Activated T-helper 2 cell treated with anti-CD3 and anti-CD28 coated beads, Interferon-gamma antibody, Interleukin-2, Interleukin-4, amounts not matched to agents 10 μg/mL and 5 μg/mL and 100 μg/mL, durations not matched to agents 14 hours and 24 hours and 36 hours (primary cell): Measurements from ENCODE around the gene GINS1. TPM values are rescaled to one million over a fixed set of nuclear protein-coding genes. Genes with fewer than 3 reads are reported as not detected.
"Not testable (repeated sequence)": the region's sequence is repeated elsewhere in the genome, so short reads cannot be mapped to it uniquely, and the experiment has no call there.

ENCODE experiments used
- DNase-seq: peaks from one replicate; pipeline ENCODE4 v3.0.0; 2021; ENCODE audit warnings: low spot score
- H3K27ac Mint-ChIP-seq: one replicate; pipeline ENCODE4 v1.8.0; 2021; ENCODE audit warnings: mixed read lengths
- H3K27me3 Mint-ChIP-seq: one replicate; pipeline ENCODE4 v1.8.0; 2021; ENCODE audit warnings: low read depth, mixed read lengths
- H3K36me3 Mint-ChIP-seq: one replicate; pipeline ENCODE4 v1.8.0; 2021; ENCODE audit warnings: low read depth, mixed read lengths
- H3K4me1 Mint-ChIP-seq: one replicate; pipeline ENCODE4 v1.8.0; 2021; ENCODE audit warnings: low read depth, mixed read lengths
- H3K4me3 Mint-ChIP-seq: one replicate; pipeline ENCODE4 v1.8.0; 2021; ENCODE audit warnings: low read depth, mild to moderate bottlenecking, moderate library complexity, mixed read lengths
- H3K9me3 Mint-ChIP-seq: one replicate; pipeline ENCODE4 v1.8.0; 2021; ENCODE audit warnings: mixed read lengths
- intact Hi-C: fragments of 100-400 bp; cut with micrococcal nuclease; formaldehyde crosslinking; loops from one replicate; pipeline ENCODE4 v1.15.1; 2023
- total RNA-seq: library from RNA; stranded (reverse); gene quantifications from 2 replicates; pipeline ENCODE4 v1.2.3, GENCODE V29; 2022

Gene GINS1
- total RNA-seq, 1 donor from 2014 or later, result 36.3 TPM

DNA sequence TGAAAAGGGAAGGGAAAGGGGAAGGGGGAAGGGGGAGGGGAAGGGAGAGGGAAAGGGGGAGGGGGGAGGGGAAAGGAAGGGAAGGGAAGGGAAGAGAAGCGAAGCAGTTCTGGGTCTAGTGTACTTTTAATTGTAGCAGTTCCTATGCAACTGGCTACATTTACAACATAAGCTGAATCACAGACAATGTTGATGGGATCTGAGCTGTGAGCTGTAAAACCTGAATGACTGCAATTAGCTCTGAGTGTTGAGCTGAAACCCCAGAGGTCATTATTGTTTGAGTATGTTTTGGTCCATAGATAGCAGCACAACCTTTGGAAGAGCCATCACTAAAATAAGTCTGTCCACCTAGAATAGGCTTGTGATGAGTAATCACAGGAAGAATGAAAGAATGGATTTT lies 9.7 kb upstream of the GINS1 start:
- DNase-seq, result no peak
- intact Hi-C loops, result loop anchor here (2.0 to 10.0 kb wide), 2 partner anchors 87 to 227 kb away; partner anchors contain the start of gene NANP
- Mint-ChIP-seq H3K36me3 (no peaks in the 10 kb centered on the region), H3K9me3 (peaks cover 11% of the 10 kb centered on the region), H3K27me3 (peaks cover 9% of the 10 kb centered on the region), H3K4me3 (no peak overlapping the region), H3K27ac (no peak overlapping the region), H3K4me1 (peaks cover 5% of the 10 kb centered on the region)

DNA sequence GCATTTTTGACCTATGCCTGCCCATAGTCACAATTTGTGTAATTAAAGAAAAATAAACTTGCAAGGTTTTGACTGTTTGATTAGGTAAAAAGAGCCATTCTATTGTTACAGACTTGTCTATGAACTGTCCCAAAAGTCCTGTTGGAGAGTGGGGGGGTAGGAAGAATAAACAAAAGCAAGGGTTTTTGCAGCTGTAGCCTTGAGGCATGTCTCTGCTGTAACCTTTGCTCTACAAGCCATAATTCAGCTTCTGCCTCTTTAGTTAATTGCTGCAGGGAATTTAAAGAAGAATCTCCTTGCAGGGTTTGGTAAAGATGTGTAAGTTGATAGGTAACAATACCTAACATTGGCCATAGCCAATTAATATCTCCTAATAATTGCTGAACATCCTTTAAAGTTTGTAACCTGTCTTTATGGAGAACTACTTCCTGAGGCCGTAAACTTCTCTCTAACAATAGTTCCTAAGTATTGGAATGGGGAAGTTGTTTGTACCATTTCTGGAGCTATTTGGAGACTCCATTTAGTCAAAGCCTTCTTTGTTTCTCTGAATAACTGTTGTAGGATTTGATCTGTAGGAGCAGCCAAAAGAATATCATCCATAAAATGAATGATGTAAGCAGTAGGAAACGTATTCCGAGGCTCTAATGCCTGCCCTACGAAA lies 9.0 kb upstream of the GINS1 start:
- H3K36me3 Mint-ChIP-seq, result peaks cover 4% of the 10 kb centered on the region
- peaks cover 5% of the 10 kb centered on the region for H3K4me1 Mint-ChIP-seq
- DNase-seq, result no peak
- peaks cover 9% of the 10 kb centered on the region for H3K27me3 Mint-ChIP-seq
- no peak overlapping the region for H3K4me3 Mint-ChIP-seq
- H3K27ac Mint-ChIP-seq, result no peak overlapping the region
- intact Hi-C loops, result loop anchor here (2.0 to 10.0 kb wide), 2 partner anchors 88 to 226 kb away; partner anchors contain the start of gene NANP
- peaks cover 15% of the 10 kb centered on the region for H3K9me3 Mint-ChIP-seq

DNA sequence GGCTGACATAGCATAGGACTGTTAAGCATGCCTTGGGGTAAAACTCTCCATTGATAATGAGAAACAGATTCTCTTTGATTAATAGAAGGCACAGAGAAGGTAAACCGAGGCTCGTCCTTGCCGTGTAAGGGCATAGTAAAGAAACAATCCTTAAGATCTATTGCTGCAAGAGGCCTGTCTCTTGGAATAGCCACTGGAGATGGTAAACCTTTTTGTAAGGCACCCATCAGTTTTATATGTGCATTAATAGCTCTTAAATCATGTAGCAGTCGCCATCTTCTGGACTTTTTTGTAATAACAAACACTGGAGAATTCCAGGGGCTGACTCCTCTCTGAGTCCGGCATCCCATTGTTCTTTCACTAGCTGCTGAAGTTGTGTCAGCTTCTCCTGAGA lies 8.4 kb upstream of the GINS1 start:
- peaks cover 5% of the 10 kb centered on the region for H3K36me3 Mint-ChIP-seq
- H3K4me1 Mint-ChIP-seq, result peaks cover 5% of the 10 kb centered on the region
- peaks cover 18% of the 10 kb centered on the region for H3K9me3 Mint-ChIP-seq
- H3K27ac Mint-ChIP-seq, result no peak overlapping the region
- peaks cover 9% of the 10 kb centered on the region for H3K27me3 Mint-ChIP-seq
- H3K4me3 Mint-ChIP-seq, result no peak overlapping the region
- intact Hi-C loops, result loop anchor here (2.0 to 10.0 kb wide), 2 partner anchors 88 to 226 kb away; partner anchors contain the start of gene NANP
- DNase-seq, result no peak

DNA sequence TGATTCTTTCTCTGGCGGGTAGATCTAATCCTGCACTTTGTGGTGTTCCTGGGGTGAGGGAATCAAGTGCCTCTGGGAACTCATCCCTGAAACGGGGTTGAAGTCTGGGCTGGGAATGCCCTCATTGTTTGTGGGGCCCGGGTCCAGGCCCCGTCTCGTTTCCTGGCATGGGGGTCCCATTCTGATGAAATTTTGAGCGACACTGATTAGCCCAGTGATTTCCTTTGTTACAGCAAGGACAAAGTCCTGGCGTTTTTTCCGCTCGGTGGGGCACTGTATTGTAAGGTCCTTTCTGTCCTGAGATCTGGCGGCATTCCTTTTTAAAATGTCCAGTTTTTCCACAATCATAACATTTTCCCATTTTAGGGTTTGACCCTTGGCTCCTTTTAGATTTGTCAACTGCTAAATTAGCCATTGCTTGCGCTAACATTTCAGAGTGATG lies 7.2 kb upstream of the GINS1 start:
- H3K4me3 Mint-ChIP-seq, intact Hi-C loops, H3K27me3 Mint-ChIP-seq, H3K4me1 Mint-ChIP-seq, H3K27ac Mint-ChIP-seq, DNase-seq, H3K36me3 Mint-ChIP-seq: not testable (repeated sequence)
- peaks cover 24% of the 10 kb centered on the region for H3K9me3 Mint-ChIP-seq

DNA sequence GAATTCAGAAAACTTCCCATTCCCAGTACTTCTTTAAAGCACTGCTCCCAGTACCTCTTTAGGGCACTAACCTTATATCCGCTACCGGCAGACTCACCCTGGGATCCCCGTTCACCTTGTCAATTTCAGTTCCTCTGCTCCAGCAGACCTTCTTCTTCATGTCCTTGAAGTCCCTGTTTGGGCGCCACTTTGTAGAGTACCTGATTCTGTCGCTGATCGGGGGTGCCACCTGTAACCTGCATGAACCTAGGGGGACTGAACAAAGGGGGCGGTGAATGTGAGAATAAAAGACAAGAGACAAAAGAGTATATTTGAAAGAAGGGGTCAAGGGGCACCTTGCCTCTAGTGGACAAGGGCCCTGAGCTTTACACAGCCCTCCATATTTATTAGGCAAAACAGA lies 4.9 kb upstream of the GINS1 start:
- peaks cover 6% of the 10 kb centered on the region for H3K27me3 Mint-ChIP-seq
- peaks cover 8% of the 10 kb centered on the region for H3K4me1 Mint-ChIP-seq
- H3K9me3 Mint-ChIP-seq, result peaks cover 24% of the 10 kb centered on the region
- H3K36me3 Mint-ChIP-seq, result peaks cover 5% of the 10 kb centered on the region
- H3K4me3 Mint-ChIP-seq, result no peak overlapping the region
- H3K27ac Mint-ChIP-seq, result no peak overlapping the region
- intact Hi-C loops, result no loop called here
- DNase-seq, result no peak

DNA sequence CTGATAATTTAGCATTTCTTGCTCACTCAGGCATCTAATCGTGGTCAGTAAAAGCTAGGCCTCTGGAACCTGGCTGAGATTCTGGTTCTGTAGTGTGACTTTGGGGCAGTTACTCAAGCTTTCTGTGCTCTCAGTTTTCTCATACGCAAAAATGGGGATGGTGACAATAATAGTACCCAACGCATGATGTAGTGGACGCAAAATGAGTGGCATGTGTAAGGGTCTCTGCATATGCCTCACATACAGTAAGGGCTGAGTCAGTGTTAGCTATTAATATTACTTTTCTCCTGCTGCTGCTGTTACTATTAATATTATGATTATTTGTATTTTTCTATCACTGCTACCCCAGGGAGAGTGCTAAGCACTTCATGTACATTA lies 686 bp downstream of the GINS1 start:
- H3K9me3 Mint-ChIP-seq, result peaks cover 13% of the 10 kb centered on the region
- peaks cover 23% of the 10 kb centered on the region for H3K36me3 Mint-ChIP-seq
- peak overlapping the region; percentile 92 for H3K27ac Mint-ChIP-seq
- no peaks in the 10 kb centered on the region for H3K27me3 Mint-ChIP-seq
- peaks cover 20% of the 10 kb centered on the region for H3K4me1 Mint-ChIP-seq
- intact Hi-C loops, result loop anchor here (5.0 kb wide), 2 partner anchors 161 to 416 kb away; partner anchors contain the start of genes APMAP and PYGB
- peak overlapping the region; percentile 93 for H3K4me3 Mint-ChIP-seq
- DNase-seq, result no peak

DNA sequence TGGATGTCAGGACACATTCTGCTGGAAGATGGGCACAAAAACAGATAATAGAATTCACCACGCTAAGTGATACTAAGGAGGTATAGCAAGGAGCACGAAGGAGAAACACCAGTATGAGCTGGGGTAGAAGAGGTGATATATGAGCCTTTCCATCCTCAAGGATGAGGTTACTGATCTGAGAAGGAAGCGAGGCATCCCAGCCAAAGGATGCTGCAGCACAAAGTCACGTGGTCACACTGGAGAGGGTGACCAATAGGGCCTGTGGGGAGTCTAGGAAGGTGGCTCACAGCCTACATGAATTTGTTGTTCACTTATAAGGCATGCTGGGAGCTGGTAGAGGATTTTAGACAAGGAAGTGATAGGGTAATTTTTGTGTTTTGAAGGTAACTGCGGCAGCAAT lies 1.4 kb downstream of the GINS1 start:
- no peak for DNase-seq
- peaks cover 21% of the 10 kb centered on the region for H3K4me1 Mint-ChIP-seq
- peak overlapping the region; percentile 93 for H3K4me3 Mint-ChIP-seq
- peaks cover 23% of the 10 kb centered on the region for H3K36me3 Mint-ChIP-seq
- H3K27me3 Mint-ChIP-seq, result no peaks in the 10 kb centered on the region
- H3K9me3 Mint-ChIP-seq, result peaks cover 8% of the 10 kb centered on the region
- peak overlapping the region; percentile 25 for H3K27ac Mint-ChIP-seq
- intact Hi-C loops, result loop anchor here (5.0 kb wide), 2 partner anchors 162 to 417 kb away; partner anchors contain the start of genes APMAP and PYGB

DNA sequence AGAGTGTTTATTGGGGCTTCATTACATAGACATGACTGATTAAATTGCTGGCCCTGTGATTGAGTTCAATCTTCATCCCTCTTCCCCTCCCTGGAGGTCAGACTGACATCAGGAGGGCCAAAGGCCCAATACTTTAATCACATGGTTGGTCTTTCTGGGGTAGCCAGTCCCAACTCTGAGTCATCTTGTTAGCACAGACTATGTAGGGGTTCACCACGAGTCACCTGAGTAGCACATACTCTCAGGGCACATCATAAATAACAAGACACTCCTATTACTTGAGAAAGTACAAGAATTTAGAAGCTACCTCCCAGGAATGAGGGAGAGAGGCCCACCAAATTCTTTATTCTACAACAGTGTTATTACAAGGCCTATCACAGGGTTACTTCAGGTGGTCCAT lies 11.3 kb downstream of the GINS1 start:
- intact Hi-C loops, result no loop called here
- no peak for DNase-seq
- Mint-ChIP-seq H3K4me1 (peaks cover 1% of the 10 kb centered on the region), H3K36me3 (peaks cover 46% of the 10 kb centered on the region), H3K27me3 (no peaks in the 10 kb centered on the region), H3K27ac (no peak overlapping the region), H3K9me3 (no peaks in the 10 kb centered on the region), H3K4me3 (no peak overlapping the region)

DNA sequence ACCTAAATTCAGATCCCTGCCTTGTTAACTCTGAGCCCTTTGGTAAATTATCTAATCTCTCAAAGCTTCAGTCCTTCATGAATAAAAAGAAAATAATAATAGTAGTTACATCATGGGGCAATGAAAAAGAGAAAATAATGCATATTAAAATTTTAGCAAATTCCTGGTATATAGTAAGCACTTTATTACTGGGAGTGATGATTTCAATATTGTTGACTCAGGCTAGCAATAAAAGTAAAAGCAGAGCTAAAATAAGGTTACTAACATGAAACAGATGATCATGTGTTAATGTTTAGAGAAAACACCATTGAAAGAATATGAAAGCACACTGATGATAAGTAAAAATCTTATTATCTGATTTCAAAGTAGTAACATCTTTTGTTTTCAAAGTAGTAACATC lies 13.6 kb downstream of the GINS1 start:
- Mint-ChIP-seq H3K9me3 (no peaks in the 10 kb centered on the region), H3K27me3 (no peaks in the 10 kb centered on the region), H3K4me3 (no peak overlapping the region), H3K27ac (no peak overlapping the region), H3K36me3 (peaks cover 57% of the 10 kb centered on the region), H3K4me1 (peaks cover 12% of the 10 kb centered on the region)
- intact Hi-C loops, result no loop called here
- no peak for DNase-seq

DNA sequence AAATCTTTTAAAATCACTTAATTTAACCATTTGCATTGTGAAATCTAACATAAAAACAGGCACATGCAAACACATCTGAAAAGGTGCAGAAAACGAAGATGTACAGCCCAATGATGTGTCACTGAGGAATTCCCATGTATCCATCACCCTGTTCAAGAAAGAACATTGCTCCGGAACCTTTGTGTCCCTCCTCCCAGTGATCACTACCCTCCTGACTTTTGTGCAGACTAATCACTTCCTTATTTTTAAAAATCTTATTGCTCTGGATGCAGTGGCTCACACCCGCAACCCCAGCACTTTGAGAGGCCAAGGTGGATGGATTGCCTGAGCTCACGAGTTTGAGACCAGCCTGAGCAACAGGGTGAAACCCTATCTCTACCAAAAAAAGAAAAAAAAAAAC lies 14.6 kb downstream of the GINS1 start:
- H3K27ac Mint-ChIP-seq, result no peak overlapping the region
- intact Hi-C loops, result no loop called here
- peaks cover 60% of the 10 kb centered on the region for H3K36me3 Mint-ChIP-seq
- H3K9me3 Mint-ChIP-seq, result no peaks in the 10 kb centered on the region
- H3K4me1 Mint-ChIP-seq, result peaks cover 12% of the 10 kb centered on the region
- no peak overlapping the region for H3K4me3 Mint-ChIP-seq
- no peaks in the 10 kb centered on the region for H3K27me3 Mint-ChIP-seq
- DNase-seq, result no peak

DNA sequence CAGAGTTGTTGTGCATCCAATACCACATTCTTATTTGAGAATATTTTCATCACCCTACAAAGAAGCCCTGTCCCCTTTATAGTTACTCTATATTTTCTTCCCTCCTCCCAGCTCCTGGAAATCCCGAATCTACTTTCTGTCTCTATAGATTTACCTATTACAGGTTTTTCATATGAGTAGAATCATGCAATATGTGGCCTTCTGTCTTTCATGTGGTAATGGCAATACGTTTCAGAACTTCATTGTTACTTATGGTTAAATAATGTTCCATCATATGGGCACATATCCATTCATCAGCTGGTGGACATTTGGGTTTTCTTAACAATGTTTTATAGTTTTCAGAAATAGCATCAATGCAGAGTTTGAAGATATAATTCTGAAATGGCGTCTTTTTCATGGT lies 17.1 kb downstream of the GINS1 start:
- peaks cover 4% of the 10 kb centered on the region for H3K9me3 Mint-ChIP-seq
- no peaks in the 10 kb centered on the region for H3K27me3 Mint-ChIP-seq
- H3K36me3 Mint-ChIP-seq, result peaks cover 60% of the 10 kb centered on the region
- H3K4me3 Mint-ChIP-seq, result no peak overlapping the region
- intact Hi-C loops, result no loop called here
- H3K4me1 Mint-ChIP-seq, result peaks cover 10% of the 10 kb centered on the region
- DNase-seq, result no peak
- H3K27ac Mint-ChIP-seq, result no peak overlapping the region

DNA sequence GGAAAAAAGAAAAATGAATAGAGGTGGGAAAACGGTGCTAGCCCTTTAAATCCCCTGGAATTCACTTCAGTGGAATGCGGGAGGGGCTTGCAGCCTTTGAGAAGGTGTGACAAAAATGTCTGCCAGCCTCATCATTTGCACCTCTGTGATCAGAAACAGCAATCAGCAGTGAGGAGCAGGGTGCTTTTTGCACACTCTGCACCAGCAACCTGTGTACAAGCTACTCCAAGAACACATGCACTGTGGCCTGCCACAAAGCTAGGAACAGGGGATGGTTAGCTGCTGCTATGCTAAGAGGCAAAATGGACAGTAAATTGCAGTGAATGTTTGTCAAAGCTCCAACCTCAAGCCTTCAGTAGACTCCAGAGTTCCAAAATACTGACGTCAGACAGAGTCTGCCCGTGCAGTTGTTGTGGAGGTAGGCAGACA lies 29.7 kb downstream of the GINS1 start:
- peaks cover 4% of the 10 kb centered on the region for H3K4me1 Mint-ChIP-seq
- no peak overlapping the region for H3K27ac Mint-ChIP-seq
- intact Hi-C loops, result no loop called here
- peaks cover 48% of the 10 kb centered on the region for H3K36me3 Mint-ChIP-seq
- no peak for DNase-seq
- no peak overlapping the region for H3K4me3 Mint-ChIP-seq
- no peaks in the 10 kb centered on the region for H3K27me3 Mint-ChIP-seq
- no peaks in the 10 kb centered on the region for H3K9me3 Mint-ChIP-seq

DNA sequence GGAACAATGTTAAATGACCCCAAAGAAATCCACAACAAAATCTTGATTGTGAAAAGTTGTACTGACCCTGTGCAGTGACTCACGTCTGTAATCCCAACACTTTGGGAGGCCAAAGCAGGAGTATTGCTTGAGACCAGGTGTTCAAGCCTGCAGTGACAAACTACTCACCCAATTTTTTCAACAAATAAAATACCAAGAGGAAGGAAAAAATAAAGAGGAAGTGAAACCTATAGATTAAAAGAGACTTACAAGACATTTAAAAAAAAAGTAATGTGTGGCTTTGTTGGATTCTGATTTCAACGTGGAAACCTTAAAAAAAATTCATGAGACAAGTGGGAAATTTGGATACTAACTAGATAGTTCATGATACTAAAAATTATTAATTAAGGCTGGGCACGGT lies 31.9 kb downstream of the GINS1 start:
- peaks cover 4% of the 10 kb centered on the region for H3K4me1 Mint-ChIP-seq
- intact Hi-C loops, result no loop called here
- no peak overlapping the region for H3K4me3 Mint-ChIP-seq
- DNase-seq, result no peak
- no peaks in the 10 kb centered on the region for H3K27me3 Mint-ChIP-seq
- no peak overlapping the region for H3K27ac Mint-ChIP-seq
- H3K36me3 Mint-ChIP-seq, result peaks cover 49% of the 10 kb centered on the region
- H3K9me3 Mint-ChIP-seq, result no peaks in the 10 kb centered on the region
